Testis (tissue), 2 donors: ENCODE results near the gene TBL1X.

Experiments
- POLR2A ChIP-seq: fragments of 450-650 bp; IDR thresholded peaks from one replicate; pipeline ENCODE4 v1.6.1; 2017; ENCODE audit warnings: antibody characterized with exemption, mild to moderate bottlenecking, moderate library complexity
- TF ChIP-seq, protein P1 (sequence below), 3 experiments: fragments of 450-650 bp in 2 of 3; fragments of 200-600 bp in 1 of 3; sonication (generic) in 1 of 3; IDR thresholded peaks; one replicate each; pipeline ENCODE4 v1.5.1; 2016 to 2019; ENCODE audit warnings: antibody characterized with exemption in 3 of 3, mild to moderate bottlenecking in 2 of 3, moderate library complexity in 1 of 3

- TF ChIP-seq, protein P1, sequence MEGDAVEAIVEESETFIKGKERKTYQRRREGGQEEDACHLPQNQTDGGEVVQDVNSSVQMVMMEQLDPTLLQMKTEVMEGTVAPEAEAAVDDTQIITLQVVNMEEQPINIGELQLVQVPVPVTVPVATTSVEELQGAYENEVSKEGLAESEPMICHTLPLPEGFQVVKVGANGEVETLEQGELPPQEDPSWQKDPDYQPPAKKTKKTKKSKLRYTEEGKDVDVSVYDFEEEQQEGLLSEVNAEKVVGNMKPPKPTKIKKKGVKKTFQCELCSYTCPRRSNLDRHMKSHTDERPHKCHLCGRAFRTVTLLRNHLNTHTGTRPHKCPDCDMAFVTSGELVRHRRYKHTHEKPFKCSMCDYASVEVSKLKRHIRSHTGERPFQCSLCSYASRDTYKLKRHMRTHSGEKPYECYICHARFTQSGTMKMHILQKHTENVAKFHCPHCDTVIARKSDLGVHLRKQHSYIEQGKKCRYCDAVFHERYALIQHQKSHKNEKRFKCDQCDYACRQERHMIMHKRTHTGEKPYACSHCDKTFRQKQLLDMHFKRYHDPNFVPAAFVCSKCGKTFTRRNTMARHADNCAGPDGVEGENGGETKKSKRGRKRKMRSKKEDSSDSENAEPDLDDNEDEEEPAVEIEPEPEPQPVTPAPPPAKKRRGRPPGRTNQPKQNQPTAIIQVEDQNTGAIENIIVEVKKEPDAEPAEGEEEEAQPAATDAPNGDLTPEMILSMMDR (IDR thresholded peaks at IDR 0.05): no peak
- TF ChIP-seq POLR2A: no peak
Measured at GRCh38 chrX:9518889-9519288, 54.0 kb downstream of the TBL1X start.
